Frontal cortex (tissue), 4 donors: ENCODE measurements around the gene HK2. TPM values are rescaled to one million over a fixed set of nuclear protein-coding genes. Genes with fewer than 3 reads are reported as not detected.
"Not testable (repeated sequence)": the region's sequence is repeated elsewhere in the genome, so short reads cannot be mapped to it uniquely, and the experiment has no call there.

ENCODE experiments used
- DNase-seq, 2 donors: peaks; one replicate each; pipeline ENCODE4 v3.0.0; 2012; ENCODE audit warnings: low spot score in 2 of 2
- FAIRE-seq: peaks from 2 replicates; lab custom pipeline; 2012; peaks lifted over from hg19 to GRCh38; lab: Jason Lieb, UNC
- total RNA-seq: library from RNA; depleted of rRNA; stranded (reverse); fragments of >200 nt; gene quantifications from one replicate; pipeline ENCODE4 v1.2.3, GENCODE V29; 2014
- donor health status: control.
- donor health status: control.
- donor health status: control.

Gene HK2
- total RNA-seq, 1 donor from 2014 or later: 3.7 TPM

DNA sequence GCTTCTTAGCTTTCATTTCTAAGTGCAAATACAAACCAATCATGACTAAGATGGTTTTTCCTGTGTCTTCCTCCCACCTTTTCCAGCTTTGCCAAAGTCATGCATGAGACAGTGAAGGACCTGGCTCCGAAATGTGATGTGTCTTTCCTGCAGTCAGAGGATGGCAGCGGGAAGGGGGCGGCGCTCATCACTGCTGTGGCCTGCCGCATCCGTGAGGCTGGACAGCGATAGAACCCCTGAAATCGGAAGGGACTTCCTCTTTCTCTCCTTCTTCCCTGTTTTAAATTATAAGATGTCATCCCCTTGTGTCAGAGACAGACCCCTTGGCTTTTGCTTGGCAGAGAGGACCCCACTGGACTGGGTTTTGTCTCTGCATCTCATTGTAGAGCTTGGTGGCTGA is 56.8 kb downstream of the HK2 start:
- FAIRE-seq: no peak
- no peak for DNase-seq

DNA sequence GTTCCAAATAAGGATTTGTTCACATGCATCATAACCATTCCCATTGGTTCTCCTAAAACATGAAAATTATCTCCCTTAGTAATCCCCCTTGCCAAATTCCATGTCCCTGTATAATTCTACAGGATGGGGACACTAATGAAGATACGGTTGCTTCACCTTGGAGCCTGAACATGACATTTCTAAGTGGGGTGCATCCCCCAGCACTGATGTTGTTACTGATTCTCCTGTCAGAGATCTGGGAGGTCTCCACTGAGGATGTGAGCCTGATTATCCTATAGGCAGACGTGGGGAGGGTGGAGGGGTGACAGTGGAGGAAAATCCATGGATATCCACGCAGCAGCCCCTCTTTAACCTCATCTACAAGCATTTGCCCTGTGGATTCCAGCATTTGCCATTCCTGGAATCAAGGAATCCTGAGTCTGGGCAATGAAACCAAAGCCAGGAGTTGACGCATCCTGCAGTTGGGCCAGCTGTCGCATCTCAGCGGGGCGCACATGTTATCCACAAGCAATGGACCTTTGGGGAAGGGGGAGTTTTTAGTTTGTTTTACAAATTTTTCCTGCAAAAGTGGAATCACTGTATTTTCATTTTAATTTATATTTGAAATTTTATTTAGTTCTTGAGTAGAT is 57.3 kb downstream of the HK2 start:
- DNase-seq (no peak), FAIRE-seq (no peak)

DNA sequence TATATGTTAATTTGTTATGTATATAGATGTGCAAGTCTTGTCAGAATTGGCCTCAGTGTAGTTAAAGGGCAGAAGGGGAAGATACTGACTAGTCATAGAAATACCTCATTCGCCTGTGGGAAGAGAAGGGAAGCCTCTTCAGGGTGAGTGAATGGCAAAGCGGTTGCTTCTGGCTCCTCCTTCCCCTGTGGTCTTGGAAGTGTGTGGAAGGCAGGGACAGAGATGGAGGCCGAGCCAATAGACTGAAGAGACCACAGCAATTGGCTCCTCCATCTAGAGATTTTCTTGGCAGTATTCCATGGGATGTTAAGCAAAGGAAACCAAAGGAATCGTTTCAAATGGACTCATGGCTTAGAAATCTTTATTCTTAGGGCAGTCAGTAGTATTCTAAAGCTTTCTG is 57.9 kb downstream of the HK2 start:
- not testable (repeated sequence) for FAIRE-seq, DNase-seq

DNA sequence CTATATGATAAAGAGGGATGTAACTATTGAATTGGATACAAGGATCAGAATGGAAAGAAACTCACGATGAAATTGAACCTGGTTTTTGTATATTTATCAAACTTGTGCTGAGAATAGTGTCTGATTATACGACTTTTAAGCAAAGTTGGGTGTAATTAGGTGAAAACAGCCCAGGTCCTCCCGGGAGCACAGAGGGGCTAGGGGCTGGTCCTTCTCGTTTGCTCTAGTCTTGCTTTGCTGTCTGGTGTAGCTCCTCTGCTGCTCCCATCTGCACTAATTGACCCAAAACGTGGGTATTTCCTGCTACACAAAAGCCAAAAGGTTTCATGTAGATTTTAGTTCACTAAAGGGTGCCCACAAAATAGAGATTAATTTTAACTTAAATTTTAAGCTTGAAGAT is 58.7 kb downstream of the HK2 start:
- DNase-seq: no peak
- FAIRE-seq: no peak

DNA sequence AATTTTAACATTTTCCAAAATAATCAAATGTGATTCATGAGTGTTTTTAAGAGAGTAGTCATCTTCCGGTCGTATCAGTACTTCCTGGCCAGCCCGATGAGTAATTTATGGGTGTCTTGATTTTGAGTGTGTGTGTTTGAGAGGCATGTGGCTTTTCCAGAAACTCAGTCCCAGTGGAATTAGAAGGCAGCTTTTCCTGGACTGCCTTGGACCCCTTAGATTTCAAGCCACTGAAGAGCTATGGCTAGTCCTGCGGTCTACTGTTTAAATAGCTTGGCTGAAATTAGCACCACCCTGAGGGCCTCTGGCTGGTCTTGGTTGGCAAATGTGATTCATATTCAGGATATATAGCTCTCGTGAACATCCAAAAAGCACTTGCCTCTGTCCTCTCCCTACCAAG is 59.4 kb downstream of the HK2 start:
- FAIRE-seq (no peak), DNase-seq (no peak)

DNA sequence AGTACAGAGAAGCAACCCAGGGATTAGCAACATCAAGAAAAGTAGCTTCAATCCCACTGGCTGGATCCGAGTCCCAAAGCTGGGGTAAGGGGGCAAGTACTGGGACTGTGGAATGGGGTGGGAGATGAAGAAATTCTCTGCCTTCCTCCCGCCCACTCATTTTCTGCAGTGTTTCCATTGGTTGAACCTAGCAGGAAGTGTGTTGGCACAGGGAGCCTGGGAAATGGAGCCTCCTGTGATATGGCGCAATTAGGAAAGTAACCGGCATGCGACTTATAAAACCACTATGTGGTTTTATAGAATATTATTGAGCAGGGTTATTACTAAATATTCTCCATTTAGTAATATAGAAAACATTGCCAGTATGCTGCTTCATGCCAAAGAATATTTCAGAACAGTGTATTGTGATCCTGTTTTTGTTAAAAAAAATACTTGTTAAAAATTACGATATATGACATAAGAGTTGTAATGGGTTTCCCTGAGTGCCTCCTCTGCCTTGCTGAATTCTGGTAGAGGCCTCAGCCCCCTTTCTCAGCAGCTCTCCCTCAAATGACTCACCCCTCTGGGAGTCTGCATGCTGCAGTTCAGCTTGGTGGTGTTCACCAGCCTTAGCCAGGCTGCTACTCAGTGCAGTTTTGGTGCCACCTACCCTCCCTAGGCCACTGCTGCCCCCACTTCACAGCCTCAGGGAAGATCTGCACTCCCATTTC is 60.5 kb downstream of the HK2 start:
- DNase-seq (no peak), FAIRE-seq (no peak)

DNA sequence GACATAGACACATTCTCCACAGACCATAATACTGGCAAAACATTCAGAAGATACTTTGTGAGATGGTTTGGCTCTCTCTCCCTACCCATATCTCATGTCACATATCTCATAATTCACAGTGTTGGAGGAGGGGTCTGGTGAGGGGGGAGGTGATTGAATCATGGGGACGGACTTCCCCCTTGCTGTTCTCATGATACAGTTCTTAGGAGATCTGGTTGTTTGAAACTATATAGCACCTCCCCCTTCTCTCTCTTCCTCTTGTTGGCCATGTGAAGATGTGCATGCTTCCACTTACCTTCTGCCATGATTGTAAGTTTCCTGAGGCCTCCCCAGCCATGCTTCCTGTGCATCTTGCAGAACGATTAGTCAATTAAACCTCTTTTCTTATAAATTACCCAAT is 61.1 kb downstream of the HK2 start:
- FAIRE-seq (no peak), DNase-seq (no peak)

DNA sequence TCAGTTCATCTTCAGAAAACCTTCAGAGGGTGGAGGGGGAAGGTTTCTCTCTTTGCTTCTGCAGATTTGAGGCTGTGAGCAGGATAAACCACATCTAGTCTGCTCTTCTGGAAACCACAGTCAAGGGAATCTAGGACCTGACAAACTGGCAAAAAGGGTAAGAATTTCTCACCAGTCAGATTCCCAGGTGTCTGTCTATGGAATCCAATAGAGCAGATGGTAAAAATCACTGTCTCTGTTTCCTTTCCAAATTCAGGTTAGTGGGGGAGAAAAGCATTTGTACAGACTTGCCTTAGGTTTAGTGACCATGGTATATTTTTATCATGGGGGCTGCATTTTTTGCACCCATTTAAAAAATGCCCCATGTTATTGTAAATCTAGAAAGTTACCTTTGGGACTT is 62.3 kb downstream of the HK2 start:
- DNase-seq (no peak), FAIRE-seq (no peak)

DNA sequence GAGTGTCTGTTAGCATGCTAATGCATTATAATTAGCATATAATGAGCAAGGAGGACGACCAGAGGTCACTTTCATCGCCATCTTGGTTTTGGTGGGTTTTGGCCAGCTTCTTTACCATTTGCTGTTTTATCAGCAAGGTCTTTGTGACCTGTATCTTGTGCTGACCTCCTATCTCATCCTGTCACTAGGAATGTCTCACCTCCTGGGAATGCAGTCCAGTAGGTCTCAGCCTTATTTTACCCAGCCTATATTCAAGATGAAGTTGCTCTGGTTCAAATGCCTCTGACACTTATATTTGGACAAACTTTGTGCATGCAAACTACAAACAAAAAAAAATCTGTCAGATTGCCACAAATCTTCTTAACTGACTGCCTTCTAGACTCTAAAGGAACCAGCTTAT is 66.3 kb downstream of the HK2 start:
- FAIRE-seq, DNase-seq: not testable (repeated sequence)

DNA sequence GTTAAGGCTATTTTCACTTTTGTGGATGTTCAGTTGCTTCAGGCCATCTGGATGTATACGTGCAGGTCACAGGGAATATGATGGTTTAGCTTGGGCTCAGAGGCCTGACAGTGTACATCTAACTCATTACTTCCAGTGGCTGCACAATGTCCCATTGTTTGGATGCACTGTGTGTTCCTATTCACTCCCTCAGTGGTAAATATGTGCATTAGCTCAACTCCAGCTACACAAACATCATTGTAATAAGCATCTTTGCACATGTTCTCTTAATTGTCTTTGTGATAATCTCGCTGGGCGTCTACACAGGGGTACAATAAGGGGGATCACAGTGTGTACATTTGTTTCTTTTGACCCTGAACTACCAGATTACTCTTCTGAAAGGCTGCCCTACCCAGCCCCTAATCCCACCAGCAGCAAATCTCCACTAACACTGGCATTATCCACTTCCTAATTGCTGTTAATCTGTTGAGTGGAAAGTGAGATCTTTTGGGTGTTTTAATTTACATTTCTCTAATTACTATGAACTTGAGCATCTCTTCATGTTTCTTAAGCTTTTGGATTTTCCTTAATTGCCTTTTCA is 68.4 kb downstream of the HK2 start:
- no peak for DNase-seq
- no peak for FAIRE-seq

DNA sequence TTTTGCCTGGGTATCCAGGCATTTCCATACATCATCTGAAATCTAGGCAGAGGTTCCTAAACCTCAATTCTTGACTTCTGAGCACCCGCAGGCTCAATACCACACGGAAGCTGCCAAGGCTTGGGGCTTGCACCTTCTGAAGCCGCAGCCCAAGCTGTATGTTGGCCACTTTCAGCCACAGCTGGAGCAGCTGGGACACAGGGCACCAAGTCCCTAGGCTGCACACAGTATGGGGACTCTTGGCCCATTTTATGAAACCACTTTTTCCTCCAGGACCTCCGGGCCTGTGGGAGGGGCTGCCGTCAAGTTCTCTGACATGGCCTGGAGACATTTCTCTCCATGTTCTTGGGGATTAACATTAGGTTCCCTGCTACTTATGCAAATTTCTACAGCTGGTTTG is 72.5 kb downstream of the HK2 start:
- FAIRE-seq: no peak
- DNase-seq: no peak

DNA sequence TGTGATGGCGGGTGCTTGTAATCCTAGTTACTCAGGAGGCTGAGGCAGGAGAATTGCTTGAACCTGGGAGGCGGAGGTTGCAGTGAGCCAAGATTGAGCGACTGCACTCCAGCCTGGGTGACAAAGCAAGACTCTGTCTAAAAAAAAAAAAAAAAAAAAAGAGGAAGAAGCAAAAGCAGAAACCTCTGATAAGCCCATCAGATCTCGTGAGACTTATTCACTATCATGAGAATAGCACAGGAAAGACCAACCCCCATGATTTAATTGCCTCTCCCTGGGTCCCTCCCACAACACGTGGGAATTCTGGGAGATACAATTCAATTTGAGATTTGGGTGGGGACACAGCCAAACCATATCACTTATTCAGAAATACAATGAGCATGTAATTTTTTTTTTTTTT is 73.6 kb downstream of the HK2 start:
- not testable (repeated sequence) for DNase-seq, FAIRE-seq

DNA sequence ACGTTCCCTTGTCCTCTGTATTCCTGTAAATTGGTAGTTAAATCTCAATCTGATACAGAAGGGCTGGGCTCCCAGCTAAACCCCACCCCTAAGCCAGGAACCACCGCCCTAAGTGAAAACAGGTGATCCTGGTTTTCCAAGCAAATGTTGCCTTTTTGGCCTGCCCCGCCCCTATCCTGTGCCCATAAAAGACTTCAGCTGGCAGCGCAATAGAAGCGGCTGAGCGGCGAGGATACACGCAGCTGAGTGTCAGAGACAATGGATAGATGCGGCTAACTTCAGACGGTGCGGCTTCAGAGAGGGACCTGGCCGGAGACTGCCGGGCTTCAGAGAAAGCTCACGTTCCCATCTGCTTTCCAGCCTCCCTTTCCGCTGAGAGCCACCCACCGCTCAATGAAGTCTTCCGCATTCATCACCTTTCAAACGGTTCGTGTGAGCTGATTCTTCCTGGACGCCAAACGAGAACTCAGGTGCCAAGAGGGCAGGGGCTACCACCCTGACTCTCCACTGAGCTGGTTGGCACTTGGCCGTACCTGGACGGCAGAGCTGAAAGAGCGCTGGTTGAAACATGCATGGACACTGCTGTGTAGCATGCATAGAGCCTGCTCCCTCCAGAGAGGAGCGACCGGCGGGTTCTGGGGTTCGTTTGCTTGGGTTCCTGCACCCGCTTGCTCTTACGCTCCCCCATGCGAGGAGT is 75.0 kb downstream of the HK2 start:
- DNase-seq (no peak), FAIRE-seq (no peak)

DNA sequence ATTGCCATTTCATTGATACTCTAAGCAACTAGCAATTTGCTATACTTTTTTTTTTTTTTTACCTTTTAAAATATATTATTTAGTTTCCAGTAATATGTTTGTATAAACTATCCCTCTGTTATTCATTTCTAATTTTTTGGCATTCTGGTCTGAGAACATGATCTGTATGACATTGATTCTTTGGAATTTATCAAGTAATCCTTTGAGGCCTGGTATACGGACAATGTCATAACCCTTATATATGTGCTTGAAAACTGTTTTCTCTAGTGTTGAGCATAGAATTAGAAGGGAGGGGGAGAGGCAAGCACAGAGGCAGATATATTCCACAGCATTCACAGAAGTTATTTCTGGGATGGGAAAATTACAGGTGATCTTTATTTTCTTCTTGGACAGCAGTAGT is 76.3 kb downstream of the HK2 start:
- FAIRE-seq (no peak), DNase-seq (no peak)

DNA sequence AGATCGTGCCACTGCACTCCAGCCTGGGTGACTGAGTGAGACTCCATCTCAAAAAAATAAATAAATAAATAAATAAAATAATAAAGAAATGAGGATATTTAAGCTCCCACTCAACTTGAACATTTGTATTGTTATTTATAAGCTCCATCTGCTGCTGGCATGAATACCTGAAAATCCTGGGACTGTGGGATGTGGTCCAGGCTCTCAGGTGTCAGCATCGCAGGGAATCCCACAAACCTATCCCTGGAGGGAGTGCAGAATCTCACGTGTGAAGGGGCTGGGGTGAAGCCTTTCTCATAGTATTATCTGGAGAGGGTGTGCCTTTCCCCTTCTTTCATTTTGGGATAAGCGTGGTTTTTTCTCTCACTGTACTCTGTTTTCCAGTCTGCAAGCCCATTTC is 77.1 kb downstream of the HK2 start:
- FAIRE-seq (no peak), DNase-seq (no peak)

DNA sequence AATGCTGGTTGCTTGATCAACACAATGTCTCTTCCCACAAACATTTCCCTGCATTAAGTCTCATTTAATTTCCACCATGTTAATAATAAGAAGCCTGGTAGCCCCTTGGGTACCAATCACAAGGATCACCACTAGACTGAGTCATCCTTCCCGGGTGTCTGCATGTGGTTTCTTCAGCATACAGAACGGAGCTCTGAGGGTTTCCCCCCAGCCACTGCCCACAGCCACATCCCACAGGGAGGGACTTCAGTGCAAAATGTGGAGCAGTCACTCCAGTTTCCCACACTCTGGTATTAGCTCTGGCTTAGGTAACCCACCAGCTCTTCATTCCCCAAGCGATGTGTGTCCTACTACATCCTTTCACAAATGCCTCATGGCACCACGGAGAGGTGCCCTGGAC is 81.8 kb downstream of the HK2 start:
- DNase-seq (no peak), FAIRE-seq (no peak)

DNA sequence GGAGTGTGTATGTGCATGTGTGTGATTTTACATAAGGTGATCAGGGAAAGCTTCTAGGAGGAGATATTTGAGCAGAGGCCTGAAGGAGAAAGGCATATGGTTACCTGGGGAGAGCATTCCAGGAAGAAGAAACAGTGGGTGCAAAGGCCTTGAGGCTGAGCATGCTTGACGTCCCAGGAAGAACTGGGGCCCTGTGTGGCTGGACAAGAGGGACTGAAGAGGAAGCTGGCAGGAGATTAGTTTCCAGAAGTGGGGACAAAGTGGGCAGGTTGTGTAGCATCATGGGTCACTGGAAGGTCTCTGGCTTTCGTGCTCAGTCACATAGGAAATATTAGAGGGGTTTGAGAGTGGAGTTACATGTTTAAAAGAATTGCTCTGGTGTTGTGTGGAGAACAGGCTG is 82.5 kb downstream of the HK2 start:
- no peak for FAIRE-seq
- DNase-seq: no peak

DNA sequence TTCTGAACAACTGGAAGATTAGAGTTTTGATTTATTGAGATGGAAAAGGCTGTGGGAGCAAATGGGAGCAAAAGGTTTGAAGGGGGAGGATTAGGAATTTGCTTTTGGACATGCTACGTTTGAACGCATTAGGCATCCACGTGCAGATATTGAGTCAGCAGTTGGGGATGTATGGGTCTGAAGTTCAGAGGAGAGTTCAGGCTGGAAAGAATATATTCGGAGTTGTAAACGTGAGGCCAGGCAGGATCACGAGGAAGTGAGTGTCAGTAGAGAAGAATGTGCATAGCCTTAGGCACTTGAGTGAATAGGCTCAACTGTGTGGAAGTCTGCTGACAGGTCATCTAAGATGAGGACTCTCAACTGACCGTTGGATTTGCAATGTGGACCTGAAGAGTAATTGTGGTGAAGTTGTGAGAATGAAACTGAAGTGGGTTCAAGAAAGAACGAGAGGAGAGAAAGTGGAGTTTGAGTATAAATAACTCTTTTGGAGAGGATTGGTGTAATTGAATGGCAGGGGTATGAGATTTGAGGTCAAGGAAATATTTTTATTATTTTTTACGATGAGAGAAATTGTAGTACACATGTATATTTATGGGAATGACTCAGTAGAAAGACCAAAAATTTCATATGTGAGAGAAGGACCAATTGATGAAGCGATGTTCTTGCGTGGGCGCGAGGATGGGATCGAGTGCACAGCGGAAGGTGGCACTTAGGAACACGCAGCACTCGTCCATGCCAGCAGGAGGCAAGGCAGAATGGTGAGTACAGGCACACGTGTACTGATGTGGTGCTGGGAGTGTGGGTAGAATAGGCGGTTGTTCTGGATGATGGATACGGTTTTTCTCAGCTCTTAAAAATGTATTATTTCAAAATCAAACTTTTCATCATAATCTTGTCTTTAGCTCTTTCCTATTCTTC is 84.0 kb downstream of the HK2 start:
- no peak for DNase-seq
- FAIRE-seq: no peak

DNA sequence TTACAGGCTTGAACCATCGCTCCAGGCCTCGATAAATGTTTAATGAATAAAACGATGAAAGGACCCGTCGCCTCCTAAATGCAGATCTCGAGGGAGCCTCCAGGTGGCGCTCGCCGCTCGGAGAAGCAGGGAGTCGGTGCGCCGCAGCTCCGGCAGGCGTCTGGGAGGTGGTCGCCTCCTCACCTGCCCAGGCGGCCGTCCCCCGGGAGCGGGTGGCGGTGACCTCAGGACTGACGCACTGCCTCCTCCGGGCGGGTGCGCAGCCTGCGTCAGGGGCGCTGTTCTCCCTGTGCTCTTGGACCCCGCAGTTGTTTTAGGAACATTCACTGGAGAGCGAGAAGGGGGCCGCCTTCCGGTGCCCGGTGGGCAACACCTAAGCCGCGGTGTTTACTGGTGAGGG is 85.9 kb downstream of the HK2 start:
- peak; percentile 51 to 74 for DNase-seq
- no peak for FAIRE-seq

DNA sequence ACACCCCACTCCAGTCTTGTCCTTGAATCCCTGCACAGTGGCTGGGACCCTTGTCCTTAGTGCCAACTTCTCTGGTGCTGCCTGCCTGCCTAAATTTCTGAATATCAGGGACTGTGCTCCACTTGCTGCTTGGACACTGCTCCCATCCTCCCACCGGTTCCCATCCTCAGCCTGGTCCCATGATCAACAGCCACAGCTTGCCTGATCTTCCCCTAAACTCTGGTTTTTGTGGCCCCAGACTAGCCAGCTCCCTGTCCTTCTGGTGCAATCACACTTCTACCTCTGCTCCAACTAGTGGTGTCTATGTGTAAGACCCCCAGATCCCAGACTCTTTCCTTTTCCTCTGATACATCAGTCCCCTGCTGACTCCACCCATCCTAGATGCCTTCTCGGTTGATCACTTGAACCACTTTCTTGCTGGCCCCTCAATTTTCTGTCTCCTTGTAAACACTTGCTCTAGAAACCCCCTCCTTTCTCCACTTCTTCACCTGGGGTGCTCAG is 87.4 kb downstream of the HK2 start:
- no peak for DNase-seq
- FAIRE-seq: no peak
